H1 (cell line): ENCODE measurements around the gene HUWE1. TPM values are rescaled to one million over a fixed set of nuclear protein-coding genes. Genes with fewer than 3 reads are reported as not detected.

Experiments used
- CHD2 ChIP-seq: IDR thresholded peaks from 2 replicates; pipeline ENCODE4 v1.6.1; 2012; ENCODE audit warnings: low read length, improper control_type of control experiment
- HDAC6 ChIP-seq: IDR thresholded peaks from one replicate; pipeline ENCODE4 v1.7.1; 2012; ENCODE audit warnings: low read depth, mild to moderate bottlenecking, inconsistent platforms, low read length, moderate library complexity
- JUND ChIP-seq: IDR thresholded peaks from 2 replicates; pipeline ENCODE4 v1.6.1; 2011; ENCODE audit warnings: mild to moderate bottlenecking, improper control_type of control experiment, low read length
- polyA plus RNA-seq, 7 experiments: library from polyadenylated mRNA; depleted of rRNA in 3 of 7; stranded (reverse) in 5 of 7; unstranded in 2 of 7; fragments of >200 nt in 5 of 7; fragments of 200-250 nt in 2 of 7; gene quantifications; 1 replicate in 5 of 7; 2 replicates in 1 of 7; 4 replicates in 1 of 7; pipeline versions ENCODE4 v1.2.1 to v1.2.3, GENCODE V29; 2011 to 2013; ENCODE audit warnings: missing spikeins in 2 of 7, mixed read lengths in 2 of 7
- total RNA-seq: library from RNA; stranded (reverse); fragmentation: NEBNext Ultra II Directional; extraction: Animal tissue kit (Norgen Biotek cat#: 25700); gene quantifications from 2 replicates; pipeline ENCODE4 v1.2.1, GENCODE V29; 2021

HUWE1 gene
- total and polyA plus RNA-seq, 2 of the 8 experiments (the other 6 are each of a cell fraction or from before 2014, with no cell fraction given): 114 to 252 TPM

- TF ChIP-seq CHD2 (no peak), JUND (no peak), HDAC6 (no peak)
Measured at GRCh38 chrX:53583571-53583970, 102.9 kb downstream of the HUWE1 start (continued).
